GM18867 (cell line): ENCODE measurements around the gene ZNF83.
A peak's percentile ranks its signal among the peaks of the same experiment; 100 is the strongest.
"Not testable (repeated sequence)": the region's sequence is repeated elsewhere in the genome, so short reads cannot be mapped to it uniquely, and the experiment has no call there.

Experiments
- ATAC-seq: cut with Tn5 transposase; IDR thresholded peaks from one replicate; pipeline ENCODE4 v1.9.1; 2021; ENCODE audit warnings: mild to moderate bottlenecking, moderate library complexity; ENCODE audit not compliant: unreplicated experiment

The ZNF83 gene

GRCh38 chr19:52640916-52641315 is 2.8 kb upstream of the ZNF83 start:
- ATAC-seq, result no peak

- ATAC-seq, result no peak
Observed at GRCh38 chr19:52639996-52640395, 1.8 kb upstream of the ZNF83 start.

DNA sequence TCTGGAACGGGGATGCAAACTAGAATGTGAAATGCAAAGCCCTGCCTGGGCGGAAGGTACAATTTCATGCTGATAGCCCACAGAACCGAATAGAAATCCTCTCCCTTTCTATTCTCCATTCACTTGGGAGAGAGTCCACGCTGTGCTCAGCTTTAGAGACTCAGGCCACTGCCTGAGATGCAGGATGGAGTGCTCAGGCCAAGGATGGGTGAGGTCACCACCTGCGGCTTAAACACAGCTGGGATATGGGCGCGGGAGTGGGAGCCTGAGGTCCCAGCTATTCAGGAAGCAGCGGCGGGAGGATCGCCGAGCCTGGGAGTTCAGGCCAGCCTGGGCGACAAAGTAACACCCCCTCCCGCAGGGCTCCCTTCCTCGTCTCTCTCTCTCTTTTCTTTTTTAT is 446 bp upstream of the ZNF83 start:
- ATAC-seq, result peak; percentile 3

- no peak for ATAC-seq
Observed at GRCh38 chr19:52635786-52636570, 2.2 kb downstream of the ZNF83 start.

GRCh38 chr19:52627441-52627840 is 10.7 kb downstream of the ZNF83 start:
- ATAC-seq, result not testable (repeated sequence)

- ATAC-seq, result no peak
Observed at GRCh38 chr19:52626915-52627314, 11.2 kb downstream of the ZNF83 start.

- no peak for ATAC-seq
Observed at GRCh38 chr19:52622261-52622660, 15.9 kb downstream of the ZNF83 start.

GRCh38 chr19:52621376-52621775 is 16.8 kb downstream of the ZNF83 start:
- ATAC-seq, result no peak

DNA sequence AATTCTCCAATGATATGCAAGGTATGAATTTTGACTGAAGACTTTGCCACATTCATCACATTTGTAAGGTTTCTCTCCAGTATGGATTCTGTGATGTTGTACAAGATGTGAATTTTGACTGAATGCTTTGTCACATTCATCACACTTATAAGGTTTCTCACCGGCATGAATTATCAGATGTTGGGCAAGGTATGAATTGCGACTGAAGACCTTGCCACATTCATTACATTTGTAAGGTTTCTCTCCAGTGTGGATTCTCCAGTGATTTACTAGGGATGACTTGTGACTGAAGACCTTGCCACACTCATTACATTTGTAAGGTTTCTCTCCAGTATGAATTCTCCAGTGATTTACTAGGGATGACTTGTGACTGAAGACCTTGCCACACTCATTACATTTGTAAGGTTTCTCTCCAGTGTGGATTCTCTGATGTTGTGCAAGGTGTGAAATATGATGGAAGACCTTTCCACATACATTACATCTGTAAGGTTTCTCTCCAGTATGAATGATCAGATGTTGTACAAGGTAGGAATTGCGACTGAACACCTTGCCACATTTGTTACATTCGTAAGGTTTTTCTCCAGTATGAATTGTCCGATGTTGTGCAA is 24.8 kb downstream of the ZNF83 start:
- ATAC-seq, result no peak

- no peak for ATAC-seq
Observed at GRCh38 chr19:52603558-52604207, 34.5 kb downstream of the ZNF83 start.

- no peak for ATAC-seq
Observed at GRCh38 chr19:52602941-52603340, 35.2 kb downstream of the ZNF83 start.

DNA sequence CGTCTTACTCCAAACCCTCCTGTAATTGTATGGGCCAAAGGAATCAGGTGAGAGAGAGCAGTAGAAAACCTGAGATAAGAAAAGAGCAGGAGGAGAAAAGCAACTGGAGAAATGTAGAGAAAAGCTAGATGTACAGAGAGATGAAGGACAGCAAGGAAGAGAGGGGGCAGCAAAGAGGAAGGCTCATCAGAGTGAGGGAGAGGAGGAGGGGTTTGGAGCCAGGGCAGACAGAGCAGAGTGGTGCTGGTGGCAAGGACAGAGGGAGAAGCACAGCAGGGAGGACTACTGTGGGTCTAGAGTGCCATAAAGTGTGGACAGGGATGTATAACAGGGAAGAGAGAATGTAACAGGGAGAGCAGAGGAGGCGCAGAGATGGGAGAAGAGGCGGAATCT is 36.2 kb downstream of the ZNF83 start:
- ATAC-seq, result not testable (repeated sequence)

- peak; percentile 92 for ATAC-seq
Observed at GRCh38 chr19:52601025-52601973, 36.9 kb downstream of the ZNF83 start.

- ATAC-seq, result peak; percentile 15
Observed at GRCh38 chr19:52600639-52601024, 37.5 kb downstream of the ZNF83 start.

DNA sequence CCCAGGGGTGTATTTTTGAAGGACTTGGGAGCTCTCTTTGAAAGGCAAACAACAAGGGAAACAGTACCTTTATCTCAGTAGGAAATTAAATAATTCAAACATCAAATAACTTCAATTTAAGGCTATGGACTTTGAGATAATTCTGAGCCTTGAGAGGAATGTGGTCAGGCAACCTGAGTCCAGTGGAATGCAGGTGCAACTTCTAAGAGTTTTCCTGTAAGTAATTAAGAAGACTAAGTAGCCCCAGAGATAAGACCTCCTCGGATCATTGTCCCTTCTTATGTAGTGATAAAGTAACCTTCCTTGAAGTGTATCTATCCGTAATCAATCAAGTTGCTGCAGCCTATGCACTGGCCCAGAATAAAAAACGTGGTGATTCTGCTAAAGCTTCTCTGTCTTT is 38.9 kb downstream of the ZNF83 start:
- ATAC-seq, result no peak

DNA sequence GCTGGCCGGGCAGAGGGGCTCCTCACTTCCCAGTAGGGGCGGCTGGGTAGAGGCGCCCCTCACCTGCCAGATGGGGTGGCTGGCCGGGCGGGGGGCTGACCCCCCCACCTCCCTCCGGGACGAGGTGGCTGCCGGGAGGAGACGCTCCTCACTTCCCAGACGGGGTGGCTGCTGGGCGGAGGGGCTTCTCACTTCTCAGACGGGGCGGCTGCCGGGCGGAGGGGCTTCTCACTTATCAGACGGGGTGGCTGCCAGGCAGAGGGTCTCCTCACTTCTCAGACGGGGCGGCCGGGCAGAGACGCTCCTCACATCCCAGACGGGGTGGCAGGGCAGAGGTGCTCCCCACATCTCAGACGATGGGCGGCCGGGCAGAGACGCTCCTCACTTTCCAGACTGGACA is 44.7 kb downstream of the ZNF83 start:
- not testable (repeated sequence) for ATAC-seq

DNA sequence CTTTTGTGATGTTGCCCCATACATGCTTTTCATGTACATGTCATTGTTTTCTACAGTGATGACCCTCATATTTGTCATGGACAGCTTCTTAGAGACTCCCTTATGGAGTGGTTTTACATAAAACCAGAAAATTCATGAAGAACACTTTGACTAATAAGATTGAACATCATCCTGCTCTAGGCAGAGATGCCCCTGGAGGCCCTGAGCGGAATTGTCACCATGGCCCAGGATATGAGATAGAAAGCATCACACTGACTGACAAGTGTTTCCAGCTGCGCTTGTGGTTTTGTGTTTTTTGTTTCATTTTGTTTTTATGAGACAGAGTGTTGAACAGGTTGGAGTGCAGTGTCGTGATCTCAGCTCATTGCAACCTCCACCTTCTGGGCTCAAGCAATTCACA is 45.9 kb downstream of the ZNF83 start:
- ATAC-seq, result no peak

- no peak for ATAC-seq
Observed at GRCh38 chr19:52590728-52591127, 47.4 kb downstream of the ZNF83 start.

- ATAC-seq, result no peak
Observed at GRCh38 chr19:52585604-52586003, 52.6 kb downstream of the ZNF83 start.

- ATAC-seq, result no peak
Observed at GRCh38 chr19:52584736-52585440, 53.3 kb downstream of the ZNF83 start.
